HG03457 (cell line): ENCODE results near the gene LMNTD1.
"Not testable (repeated sequence)": the region's sequence is repeated elsewhere in the genome, so short reads cannot be mapped to it uniquely, and the experiment has no call there.

ENCODE experiments used
- ATAC-seq: cut with Tn5 transposase; IDR thresholded peaks from one replicate; pipeline ENCODE4 v1.9.1; 2021; ENCODE audit warnings: moderate number of reproducible peaks; ENCODE audit not compliant: unreplicated experiment

LMNTD1 gene

GRCh38 chr12:25433581-25434325 is 119.3 kb downstream of the LMNTD1 start:
- ATAC-seq = no peak

DNA sequence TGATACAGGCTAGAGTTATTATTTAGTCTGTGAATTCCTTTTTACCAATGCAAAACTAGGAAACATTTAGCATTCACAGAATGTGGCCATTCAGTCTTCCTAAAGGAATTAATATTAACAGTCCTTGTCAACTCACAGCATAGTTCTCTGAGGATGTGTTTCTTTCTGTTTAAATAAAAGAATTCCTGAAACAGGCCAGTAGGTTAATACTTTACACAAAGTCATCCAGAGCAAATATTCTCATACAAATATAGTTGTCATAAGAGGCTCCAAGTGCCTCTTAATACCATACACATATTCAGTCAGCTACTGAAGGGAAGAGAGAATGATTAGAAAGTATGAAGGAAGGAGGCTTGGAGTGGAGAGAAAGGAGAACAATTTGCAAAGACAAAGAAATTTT is 120.1 kb downstream of the LMNTD1 start:
- no peak for ATAC-seq

- no peak for ATAC-seq
Observed at GRCh38 chr12:25427337-25428249, 125.5 kb downstream of the LMNTD1 start.

GRCh38 chr12:25426821-25427220 is 126.3 kb downstream of the LMNTD1 start:
- not testable (repeated sequence) for ATAC-seq
